Lung (tissue), 12 donors: ENCODE results near the gene PPFIA3. TPM values are rescaled to one million over a fixed set of nuclear protein-coding genes. Genes with fewer than 3 reads are reported as not detected.

ENCODE experiments used
- ATAC-seq: fragments of 200-7000 bp; cut with Tn5 transposase; one replicate; pipeline ENCODE4 v1.9.1; 2020; ENCODE audit warnings: moderate number of reproducible peaks; ENCODE audit not compliant: insufficient read depth, low FRiP score
- DNase-seq, 3 donors: peaks; one replicate each; pipeline ENCODE4 v3.0.0-alpha.2; 2013 to 2017
- H3K27ac ChIP-seq, 2 donors: one replicate each; pipeline ENCODE4 v1.5.1; 2013; ENCODE audit warnings: mild to moderate bottlenecking in 2 of 2, moderate library complexity in 2 of 2, control low read depth in 1 of 2, inconsistent platforms in 1 of 2, low read depth in 1 of 2, low read length in 1 of 2
- H3K27me3 ChIP-seq, 3 donors: one replicate each; pipeline ENCODE4 v1.5.1; 2013; ENCODE audit warnings: low read length in 2 of 3; ENCODE audit not compliant: control insufficient read depth in 3 of 3, insufficient read depth in 3 of 3
- H3K36me3 ChIP-seq, 4 donors: one replicate each; pipeline ENCODE4 v1.5.1; 2013; ENCODE audit warnings: low read length in 4 of 4, mild to moderate bottlenecking in 1 of 4, moderate library complexity in 1 of 4; ENCODE audit not compliant: control insufficient read depth in 4 of 4, insufficient read depth in 4 of 4
- H3K4me1 ChIP-seq, 5 donors: one replicate each; pipeline ENCODE4 v1.5.1; 2013; ENCODE audit warnings: low read length in 5 of 5, mild to moderate bottlenecking in 2 of 5, moderate library complexity in 1 of 5; ENCODE audit not compliant: control insufficient read depth in 5 of 5, insufficient read depth in 5 of 5
- H3K4me3 ChIP-seq: one replicate; pipeline ENCODE4 v1.5.1; 2013; ENCODE audit warnings: mild to moderate bottlenecking, control low read depth, moderate library complexity
- H3K9ac ChIP-seq, 2 donors: one replicate each; pipeline ENCODE4 v1.5.1; 2013; ENCODE audit warnings: low read length in 2 of 2, control low read depth in 1 of 2; ENCODE audit not compliant: insufficient read depth in 1 of 2
- H3K9me3 ChIP-seq, 4 donors: one replicate each; pipeline ENCODE4 v1.5.1; 2013; ENCODE audit warnings: low read length in 3 of 4, mild to moderate bottlenecking in 1 of 4, moderate library complexity in 1 of 4; ENCODE audit not compliant: control insufficient read depth in 4 of 4, insufficient read depth in 3 of 4
- CTCF ChIP-seq: IDR thresholded peaks from 2 replicates; pipeline ENCODE4 v1.5.1; 2012; ENCODE audit warnings: mild to moderate bottlenecking; ENCODE audit errors: control extremely low read depth, extremely low read depth
- WGBS, 2 donors: extraction: QIAGEN DNeasy Blood & Tissue Kit; methylation state at CpG; one replicate each; pipeline ENCODE4 v1.1.7; 2013; 5-methylcytosine and 5-hydroxymethylcytosine counted together
- polyA plus RNA-seq, 2 donors: library from polyadenylated mRNA; stranded (reverse); fragments of 200-250 nt; gene quantifications; one replicate each; pipeline ENCODE4 v1.2.1, GENCODE V29; 2013
- total RNA-seq, 2 donors: library from RNA; depleted of rRNA in 1 of 2; stranded (reverse); fragments of >200 nt in 1 of 2; gene quantifications; one replicate each; pipeline ENCODE4 v1.2.1, GENCODE V29; 2014 to 2021
- donor health status: control.
- donor health status: control.
- donor health status: Bipolar disorder and iron deficiency.
- donor health status: healthy.
- donor health status: DM: yes; HTN: yes; CAD: no.

Gene PPFIA3
- total and polyA plus RNA-seq, 4 donors: 3.0 to 10.6 (median 8.6) TPM

GRCh38 chr19:49155820-49156346, 36.5 kb downstream of the PPFIA3 start:
- TF ChIP-seq CTCF: no peak
- H3K36me3 ChIP-seq: no peaks in the 10 kb centered on the region
- H3K9ac ChIP-seq: no peak overlapping the region
- peak; percentile 43 to 71 (median 45) for DNase-seq
- H3K4me1 ChIP-seq: peaks cover 0 to 34% (median 12%) of the 10 kb centered on the region in 5 donors
- peak overlapping the region in 1 of 2 donors; percentile 91 for H3K27ac ChIP-seq
- no peaks in the 10 kb centered on the region for H3K27me3 ChIP-seq
- 57 to 69% methylated on average over 4 of the region's 4 CpGs for WGBS, 2 donors
- peaks cover 0 to 2% (median 0%) of the 10 kb centered on the region in 4 donors for H3K9me3 ChIP-seq
- ATAC-seq: no peak
- H3K4me3 ChIP-seq: no peak overlapping the region

- no peaks in the 10 kb centered on the region for H3K36me3 ChIP-seq
- ATAC-seq: peak; percentile 93
- peaks cover 0 to 2% (median 0%) of the 10 kb centered on the region in 4 donors for H3K9me3 ChIP-seq
- H3K27ac ChIP-seq: peak within 1 kb of the TSS; percentile 90 to 91
- no peaks in the 10 kb centered on the region for H3K27me3 ChIP-seq
- H3K4me1 ChIP-seq: peaks cover 0 to 31% (median 10%) of the 10 kb centered on the region in 5 donors
- no peak for TF ChIP-seq CTCF
- 1 to 2% methylated on average over 39 to 41 of the region's 41 CpGs for WGBS, 2 donors
- DNase-seq: peak; percentile 93 to 95 (median 95)
- H3K9ac ChIP-seq: peak within 1 kb of the TSS; percentile 55 to 74
- H3K4me3 ChIP-seq: peak within 1 kb of the TSS; percentile 86
These were observed 38.3 kb downstream of the PPFIA3 start, which contains the start of gene TRPM4 for GRCh38 chr19:49157445-49158224. Gene TRPM4 (plus strand): TSS chr19:49157792. CDS start chr19:49157867, 75 bp downstream.

GRCh38 chr19:49160450-49161189, 41.3 kb downstream of the PPFIA3 start:
- DNase-seq: no peak
- H3K4me1 ChIP-seq: peaks cover 4 to 27% (median 10%) of the 10 kb centered on the region in 5 donors
- H3K27ac ChIP-seq: peak overlapping the region in 1 of 2 donors; percentile 4
- no peak for TF ChIP-seq CTCF
- no peaks in the 10 kb centered on the region for H3K36me3 ChIP-seq
- no peak for ATAC-seq
- no peaks in the 10 kb centered on the region for H3K27me3 ChIP-seq
- WGBS, 2 donors: 93 to 94% methylated on average over 13 of the region's 13 CpGs
- no peak overlapping the region for H3K4me3 ChIP-seq
- H3K9me3 ChIP-seq: no peaks in the 10 kb centered on the region
- no peak overlapping the region for H3K9ac ChIP-seq
